HG02981 (cell line): ENCODE results near the gene ZFHX3.
"Not testable (repeated sequence)": the region's sequence is repeated elsewhere in the genome, so short reads cannot be mapped to it uniquely, and the experiment has no call there.

ENCODE experiments used
- ATAC-seq: cut with Tn5 transposase; IDR thresholded peaks from one replicate; pipeline ENCODE4 v1.9.1; 2021; ENCODE audit warnings: mild to moderate bottlenecking, moderate library complexity; ENCODE audit not compliant: unreplicated experiment

ZFHX3 gene

DNA sequence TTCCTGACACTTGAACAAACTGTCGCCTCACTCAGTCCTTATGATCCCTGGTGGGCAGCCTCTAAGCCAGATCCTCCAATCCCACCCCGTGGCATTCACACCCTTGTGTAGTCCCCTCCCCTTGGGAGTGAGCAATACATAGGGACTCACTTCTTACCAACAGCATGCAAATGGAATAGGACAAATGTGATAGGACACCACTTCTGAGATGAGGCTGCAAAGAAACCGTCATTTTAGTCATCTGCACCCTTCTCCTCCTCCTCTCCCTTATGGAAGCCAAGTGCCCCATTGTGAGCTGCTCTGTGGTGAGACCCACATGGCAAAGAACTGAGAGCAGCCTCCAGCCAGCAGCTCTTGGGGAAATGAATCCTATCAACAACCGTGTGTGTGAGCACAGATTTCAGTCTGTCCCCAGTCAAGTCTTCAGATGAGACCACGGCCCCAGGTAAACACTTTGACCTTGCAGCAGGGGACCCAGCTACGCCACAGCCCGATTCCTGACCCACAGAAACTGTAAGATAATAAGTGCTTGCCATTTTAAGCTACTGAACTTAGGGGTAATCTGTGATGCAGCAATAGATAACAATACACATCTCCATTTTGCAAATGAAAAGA lies 46.9 kb downstream of the ZFHX3 start:
- no peak for ATAC-seq

GRCh38 chr16:73000020-73000906 lies 47.7 kb downstream of the ZFHX3 start:
- no peak for ATAC-seq

DNA sequence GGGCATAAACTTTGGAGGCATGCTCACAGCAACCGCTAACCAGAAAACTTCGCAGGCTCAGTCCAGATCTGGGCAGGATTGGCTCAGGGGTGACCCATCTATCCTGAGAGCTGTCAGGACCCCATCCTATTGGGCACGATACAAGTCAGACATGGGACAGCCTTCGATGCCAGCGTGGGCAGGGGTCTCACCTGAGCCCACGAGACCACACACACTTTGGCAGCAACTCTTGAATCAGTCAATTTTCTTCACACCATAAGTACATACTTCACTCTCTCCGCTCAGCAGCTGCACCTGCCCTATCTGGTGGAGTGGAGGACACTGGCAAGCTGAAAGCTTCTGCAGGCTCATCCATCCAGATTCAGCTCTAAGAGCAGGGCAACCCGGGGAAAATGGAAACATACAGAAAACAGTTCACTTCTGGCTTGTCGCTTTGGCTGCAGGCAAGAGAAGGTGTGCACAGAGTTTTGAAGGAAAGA lies 48.3 kb downstream of the ZFHX3 start:
- ATAC-seq, result no peak

GRCh38 chr16:72997141-72997542 lies 50.8 kb downstream of the ZFHX3 start:
- ATAC-seq, result no peak

GRCh38 chr16:72996291-72997062 lies 51.5 kb downstream of the ZFHX3 start:
- ATAC-seq, result no peak

DNA sequence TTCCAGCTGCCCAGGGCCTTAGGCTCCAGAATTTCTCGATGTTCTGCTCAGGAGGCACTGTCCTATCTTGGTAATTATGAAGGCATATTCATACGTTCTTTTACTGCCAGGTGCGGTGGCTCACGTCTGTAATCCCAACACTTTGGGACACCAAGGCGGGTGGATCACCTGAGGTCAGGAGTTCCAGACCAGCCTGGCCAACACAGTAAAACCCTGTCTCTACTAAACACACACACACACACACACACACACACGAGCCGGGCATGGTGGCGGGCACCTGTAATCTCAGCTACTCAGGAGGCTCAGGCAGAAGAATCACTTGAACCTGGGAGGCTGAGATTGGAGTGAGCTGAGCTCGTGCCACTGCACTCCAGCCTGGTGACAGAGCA lies 52.1 kb downstream of the ZFHX3 start:
- not testable (repeated sequence) for ATAC-seq

- ATAC-seq, result no peak
Measured at GRCh38 chr16:72995151-72995881, 52.6 kb downstream of the ZFHX3 start.

- no peak for ATAC-seq
Measured at GRCh38 chr16:72992142-72992601, 55.8 kb downstream of the ZFHX3 start.

DNA sequence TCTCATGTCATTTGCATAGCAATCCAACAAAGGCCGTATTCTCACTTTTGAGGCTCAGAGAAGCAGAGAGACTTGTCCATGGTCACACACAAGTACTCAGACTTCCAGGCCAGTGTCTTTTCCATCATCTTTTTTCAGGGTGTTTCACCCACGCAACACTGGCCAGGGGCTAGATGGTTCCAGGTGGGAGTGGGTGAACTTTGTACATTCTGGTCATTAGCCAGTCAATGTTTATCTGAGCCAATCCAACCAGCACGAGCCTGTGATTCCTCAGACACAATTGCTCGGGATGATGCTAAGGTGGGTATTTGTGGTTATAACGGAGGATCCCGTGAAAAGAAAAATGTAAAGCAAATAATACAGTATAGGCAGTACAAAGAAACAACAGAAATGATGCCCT lies 56.3 kb downstream of the ZFHX3 start:
- ATAC-seq, result no peak

DNA sequence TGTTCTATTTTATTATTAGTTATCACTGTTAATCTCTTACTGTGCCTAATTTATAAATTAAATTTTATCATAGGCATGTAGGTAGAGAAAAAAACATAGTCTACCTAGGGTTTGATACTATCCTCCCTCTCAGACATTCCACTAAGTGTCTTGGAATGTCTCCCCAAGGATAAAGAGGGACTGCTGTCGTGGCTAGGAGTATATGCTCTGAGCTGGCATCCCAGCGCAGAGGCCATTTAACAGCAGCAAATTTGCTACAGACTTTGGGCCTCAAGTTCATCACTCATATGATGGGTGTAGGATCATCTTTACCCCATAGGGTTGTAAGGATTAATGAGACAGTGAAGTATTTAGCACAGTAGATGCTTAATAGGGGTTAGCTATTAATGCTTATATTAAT lies 56.7 kb downstream of the ZFHX3 start:
- ATAC-seq, result no peak

- no peak for ATAC-seq
Measured at GRCh38 chr16:72990571-72990970, 57.4 kb downstream of the ZFHX3 start.

DNA sequence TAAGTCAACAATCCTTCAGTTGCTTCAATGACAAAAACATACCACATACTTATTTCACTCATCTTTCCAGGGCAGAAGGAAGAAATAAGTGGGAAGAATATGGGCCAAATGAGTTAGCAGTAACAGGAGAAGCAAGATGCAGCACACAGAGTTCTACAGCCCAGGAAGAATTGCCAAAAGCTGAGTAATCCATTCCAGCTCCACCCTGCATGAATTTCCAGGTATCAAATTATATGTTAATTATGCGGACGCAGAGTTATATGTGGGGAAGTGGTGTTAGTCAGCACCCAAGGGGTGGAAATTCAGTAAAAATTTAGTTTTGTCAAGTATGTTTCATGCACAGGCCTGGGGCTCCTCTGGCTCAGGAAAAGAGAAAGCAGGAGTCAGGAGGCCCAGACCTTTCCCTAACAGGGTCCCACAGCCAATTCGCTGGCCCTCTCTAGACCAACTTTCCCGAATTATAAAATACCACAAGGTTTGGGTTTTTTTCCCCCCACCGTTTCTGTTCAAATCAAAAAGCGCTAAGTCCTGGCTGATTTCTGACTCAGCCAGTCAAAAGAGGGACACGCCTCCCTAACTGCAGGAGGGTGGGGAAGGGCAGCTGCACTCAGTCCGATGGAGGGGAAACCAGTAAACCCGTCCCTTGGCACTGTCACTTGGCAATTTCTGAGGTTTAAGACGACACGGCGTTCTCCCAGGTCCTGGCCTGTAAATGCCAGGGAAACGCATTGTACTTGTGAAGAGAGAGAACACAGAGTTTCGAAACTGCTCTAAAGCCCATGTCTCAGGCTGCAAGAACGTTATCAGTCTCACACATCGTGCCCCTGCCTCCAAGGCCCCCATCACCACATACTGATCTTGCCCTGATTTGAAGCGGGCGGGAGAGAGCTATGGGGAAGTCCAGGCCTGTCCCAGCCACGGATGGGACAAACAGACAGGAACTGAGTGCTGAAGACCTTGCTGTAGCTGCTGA lies 58.1 kb downstream of the ZFHX3 start:
- ATAC-seq, result no peak

DNA sequence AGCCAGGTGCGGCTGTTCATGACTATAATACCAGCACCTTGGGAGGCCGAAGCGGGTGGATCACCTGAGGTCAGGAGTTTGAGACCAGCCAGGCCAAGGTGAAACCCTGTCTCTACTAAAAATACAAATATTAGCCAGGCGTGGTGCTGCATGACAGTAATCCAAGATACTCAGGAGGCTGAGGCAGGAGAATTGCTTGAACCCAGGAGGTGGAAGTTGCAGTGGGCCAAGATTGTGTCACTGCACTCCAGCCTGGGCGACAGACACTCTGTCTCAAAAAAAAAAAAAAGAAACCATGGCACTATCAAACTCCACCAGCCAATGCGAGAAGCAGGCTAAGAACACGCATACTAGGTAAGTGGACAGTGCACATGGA lies 58.7 kb downstream of the ZFHX3 start:
- not testable (repeated sequence) for ATAC-seq

GRCh38 chr16:72988569-72988968 lies 59.4 kb downstream of the ZFHX3 start:
- ATAC-seq, result no peak

- no peak for ATAC-seq
Measured at GRCh38 chr16:72987480-72987901, 60.4 kb downstream of the ZFHX3 start.

GRCh38 chr16:72985995-72986394 lies 61.9 kb downstream of the ZFHX3 start:
- no peak for ATAC-seq

DNA sequence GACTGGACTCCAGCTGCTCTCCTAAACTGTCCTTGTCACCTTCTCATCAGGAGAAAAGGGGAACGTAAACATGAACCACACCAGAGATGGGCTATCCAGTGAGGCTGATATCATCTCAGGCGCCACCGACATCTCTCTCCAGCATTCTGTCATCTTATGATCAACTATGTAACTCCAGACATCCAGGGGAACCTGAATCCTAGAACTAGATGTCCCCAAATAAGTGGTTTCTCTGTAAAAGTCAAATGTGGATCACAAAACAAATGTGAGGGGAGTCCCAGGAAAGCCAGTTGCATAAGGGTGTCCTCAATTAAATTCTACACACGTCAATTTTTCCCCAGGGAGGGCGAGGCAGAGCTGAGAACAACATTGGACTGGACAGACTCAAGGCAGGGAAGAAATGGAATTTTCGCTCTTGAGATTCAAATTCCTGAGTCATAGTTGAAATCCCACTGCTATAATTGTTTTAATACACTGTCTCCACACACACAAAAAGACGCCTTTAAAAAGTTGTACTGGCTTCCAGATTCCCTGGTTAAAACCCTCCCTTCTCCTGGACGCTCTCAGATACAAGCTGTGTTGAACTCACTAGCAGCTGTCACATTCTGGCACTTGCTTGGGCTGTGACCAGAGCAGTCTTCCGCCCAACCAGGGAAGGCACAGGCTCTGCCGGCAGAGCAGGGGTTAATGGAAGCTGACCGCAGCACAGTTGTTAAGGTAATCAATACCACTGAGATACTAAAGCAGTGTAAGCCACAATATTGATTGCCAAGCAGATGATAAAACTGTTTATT lies 62.6 kb downstream of the ZFHX3 start:
- ATAC-seq, result no peak

GRCh38 chr16:72983728-72984350 lies 64.1 kb downstream of the ZFHX3 start:
- no peak for ATAC-seq
